Neural progenitor cell (in vitro differentiated cells): ENCODE measurements around the gene MACROH2A1.

Experiments used
- EZH2phosphoT487 ChIP-seq: fragments of 200-600 bp; sonication (generic); IDR thresholded peaks from 2 replicates; pipeline ENCODE4 v1.6.1; 2017; ENCODE audit warnings: antibody characterized with exemption
- TF ChIP-seq, protein P1 (sequence below): fragments of 200-600 bp; sonication (generic); IDR thresholded peaks from 2 replicates; pipeline ENCODE4 v1.5.1; 2017; ENCODE audit warnings: antibody characterized with exemption, mild to moderate bottlenecking

DNA sequence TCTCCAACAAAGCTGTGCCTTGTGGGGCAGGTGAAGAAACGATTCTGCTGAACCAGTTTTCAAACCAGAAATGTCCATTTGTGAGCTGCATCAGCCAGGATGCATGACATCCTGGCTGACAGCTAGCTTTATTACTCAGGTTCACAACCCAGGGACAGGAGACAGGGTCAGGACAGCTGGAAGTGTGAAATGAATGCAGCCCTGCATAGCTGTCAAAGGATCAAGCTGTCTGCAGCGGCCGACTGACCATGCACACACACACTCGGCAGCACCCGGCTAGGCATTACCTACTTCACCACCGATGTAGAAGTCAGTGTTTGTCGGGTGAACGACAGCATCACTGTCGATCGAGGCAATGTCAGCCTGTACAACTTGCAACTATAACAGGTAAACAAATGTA lies 48.5 kb downstream of the MACROH2A1 start:
- TF ChIP-seq, protein P1, sequence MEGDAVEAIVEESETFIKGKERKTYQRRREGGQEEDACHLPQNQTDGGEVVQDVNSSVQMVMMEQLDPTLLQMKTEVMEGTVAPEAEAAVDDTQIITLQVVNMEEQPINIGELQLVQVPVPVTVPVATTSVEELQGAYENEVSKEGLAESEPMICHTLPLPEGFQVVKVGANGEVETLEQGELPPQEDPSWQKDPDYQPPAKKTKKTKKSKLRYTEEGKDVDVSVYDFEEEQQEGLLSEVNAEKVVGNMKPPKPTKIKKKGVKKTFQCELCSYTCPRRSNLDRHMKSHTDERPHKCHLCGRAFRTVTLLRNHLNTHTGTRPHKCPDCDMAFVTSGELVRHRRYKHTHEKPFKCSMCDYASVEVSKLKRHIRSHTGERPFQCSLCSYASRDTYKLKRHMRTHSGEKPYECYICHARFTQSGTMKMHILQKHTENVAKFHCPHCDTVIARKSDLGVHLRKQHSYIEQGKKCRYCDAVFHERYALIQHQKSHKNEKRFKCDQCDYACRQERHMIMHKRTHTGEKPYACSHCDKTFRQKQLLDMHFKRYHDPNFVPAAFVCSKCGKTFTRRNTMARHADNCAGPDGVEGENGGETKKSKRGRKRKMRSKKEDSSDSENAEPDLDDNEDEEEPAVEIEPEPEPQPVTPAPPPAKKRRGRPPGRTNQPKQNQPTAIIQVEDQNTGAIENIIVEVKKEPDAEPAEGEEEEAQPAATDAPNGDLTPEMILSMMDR: no peak
- no peak for TF ChIP-seq EZH2phosphoT487
